NT2/D1 (cell line): ENCODE results near the gene KDM6B.

Experiments
- DNase-seq: peaks from one replicate; pipeline ENCODE4 v3.0.0-alpha.2; 2011; ENCODE audit warnings: low read depth, low spot score
- H3K27me3 ChIP-seq: 2 replicates; pipeline ENCODE4 v1.6.0; 2011; ENCODE audit warnings: mild to moderate bottlenecking; ENCODE audit not compliant: insufficient read length, insufficient read depth
- H3K36me3 ChIP-seq: 2 replicates; pipeline ENCODE4 v1.6.1; 2011; ENCODE audit warnings: mild to moderate bottlenecking, low read length, mixed read lengths; ENCODE audit not compliant: insufficient read depth, insufficient read length
- H3K4me1 ChIP-seq: 2 replicates; pipeline ENCODE4 v1.5.1; 2011; ENCODE audit not compliant: insufficient read depth, insufficient read length
- H3K4me3 ChIP-seq: 2 replicates; pipeline ENCODE4 v1.5.1; 2011; ENCODE audit warnings: low read depth; ENCODE audit not compliant: insufficient read length
- H3K9ac ChIP-seq: 2 replicates; pipeline ENCODE4 v1.6.0; 2011; ENCODE audit warnings: low read depth; ENCODE audit not compliant: insufficient read length
- H3K9me3 ChIP-seq: 2 replicates; pipeline ENCODE4 v1.5.1; 2011; ENCODE audit warnings: mild to moderate bottlenecking, low read length; ENCODE audit not compliant: insufficient read depth
- SUZ12 ChIP-seq: IDR thresholded peaks from 2 replicates; pipeline ENCODE4 v1.6.1; 2011; ENCODE audit not compliant: insufficient read length, insufficient read depth; ENCODE audit errors: extremely low read depth
- YY1 ChIP-seq: IDR thresholded peaks from 2 replicates; pipeline ENCODE4 v1.6.1; 2011; ENCODE audit not compliant: insufficient read length, insufficient read depth
- ZNF274 ChIP-seq: IDR thresholded peaks from 2 replicates; pipeline ENCODE4 v1.6.1; 2011; ENCODE audit warnings: mild to moderate bottlenecking, low read depth, low read length

KDM6B gene

GRCh38 chr17:7833795-7834541, at the start of gene KDM6B:
Gene KDM6B, plus strand, starts transcription at chr17:7834217. Its CDS starts 11,338 bp downstream, at chr17:7845555.
- H3K36me3 ChIP-seq, result no peaks in the 10 kb centered on the region
- TF ChIP-seq ZNF274 (no peak), YY1 (no peak), SUZ12 (no peak)
- peaks cover 15% of the 10 kb centered on the region for H3K27me3 ChIP-seq
- peak within 1 kb of the TSS; percentile 53 for H3K4me3 ChIP-seq
- no peaks in the 10 kb centered on the region for H3K9me3 ChIP-seq
- peak; percentile 72 for DNase-seq
- peak within 1 kb of the TSS; percentile 70 for H3K9ac ChIP-seq
- peaks cover 14% of the 10 kb centered on the region for H3K4me1 ChIP-seq

GRCh38 chr17:7786866-7787265, 47.2 kb upstream of the KDM6B start:
- Histone ChIP-seq H3K4me1 (peaks cover 2% of the 10 kb centered on the region), H3K36me3 (no peaks in the 10 kb centered on the region), H3K9ac (no peak overlapping the region), H3K27me3 (no peaks in the 10 kb centered on the region), H3K4me3 (no peak overlapping the region), H3K9me3 (no peaks in the 10 kb centered on the region)
- DNase-seq, result no peak
- TF ChIP-seq YY1, result no peak
- TF ChIP-seq SUZ12, result no peak
- no peak for TF ChIP-seq ZNF274

- H3K27me3 ChIP-seq, result no peaks in the 10 kb centered on the region
- no peak overlapping the region for H3K4me3 ChIP-seq
- H3K9ac ChIP-seq, result no peak overlapping the region
- H3K9me3 ChIP-seq, result no peaks in the 10 kb centered on the region
- TF ChIP-seq YY1 (no peak), ZNF274 (no peak), SUZ12 (no peak)
- H3K36me3 ChIP-seq, result no peaks in the 10 kb centered on the region
- peaks cover 2% of the 10 kb centered on the region for H3K4me1 ChIP-seq
- DNase-seq, result no peak
Observed at GRCh38 chr17:7789131-7789530, 44.9 kb upstream of the KDM6B start.

GRCh38 chr17:7790150-7790549, 43.9 kb upstream of the KDM6B start:
- Histone ChIP-seq H3K9me3 (no peaks in the 10 kb centered on the region), H3K4me1 (peaks cover 2% of the 10 kb centered on the region), H3K27me3 (no peaks in the 10 kb centered on the region), H3K36me3 (no peaks in the 10 kb centered on the region), H3K9ac (no peak overlapping the region), H3K4me3 (no peak overlapping the region)
- DNase-seq, result no peak
- TF ChIP-seq YY1 (no peak), ZNF274 (no peak), SUZ12 (no peak)

GRCh38 chr17:7792611-7793010, 41.4 kb upstream of the KDM6B start:
- no peak for TF ChIP-seq ZNF274
- TF ChIP-seq SUZ12, result no peak
- no peak for TF ChIP-seq YY1
- no peak overlapping the region for H3K4me3 ChIP-seq
- H3K9me3 ChIP-seq, result no peaks in the 10 kb centered on the region
- no peaks in the 10 kb centered on the region for H3K36me3 ChIP-seq
- no peak for DNase-seq
- no peak overlapping the region for H3K9ac ChIP-seq
- no peaks in the 10 kb centered on the region for H3K4me1 ChIP-seq
- no peaks in the 10 kb centered on the region for H3K27me3 ChIP-seq

GRCh38 chr17:7794075-7794663, 39.8 kb upstream of the KDM6B start:
- Histone ChIP-seq H3K4me3 (no peak overlapping the region), H3K27me3 (no peaks in the 10 kb centered on the region), H3K36me3 (no peaks in the 10 kb centered on the region), H3K9me3 (no peaks in the 10 kb centered on the region), H3K9ac (peak overlapping the region; percentile 50), H3K4me1 (no peaks in the 10 kb centered on the region)
- TF ChIP-seq ZNF274, result no peak
- TF ChIP-seq SUZ12, result no peak
- no peak for TF ChIP-seq YY1
- DNase-seq, result no peak

- no peak overlapping the region for H3K4me3 ChIP-seq
- no peak for DNase-seq
- H3K4me1 ChIP-seq, result no peaks in the 10 kb centered on the region
- H3K36me3 ChIP-seq, result no peaks in the 10 kb centered on the region
- no peaks in the 10 kb centered on the region for H3K27me3 ChIP-seq
- no peak overlapping the region for H3K9ac ChIP-seq
- TF ChIP-seq YY1 (no peak), ZNF274 (no peak)
- no peaks in the 10 kb centered on the region for H3K9me3 ChIP-seq
Observed at GRCh38 chr17:7797976-7798375, 36.0 kb upstream of the KDM6B start.
